HG03457 (cell line): ENCODE results near the gene MAPKBP1.
"Not testable (repeated sequence)": the region's sequence is repeated elsewhere in the genome, so short reads cannot be mapped to it uniquely, and the experiment has no call there.

Source experiments
- ATAC-seq: cut with Tn5 transposase; IDR thresholded peaks from one replicate; pipeline ENCODE4 v1.9.1; 2021; ENCODE audit warnings: moderate number of reproducible peaks; ENCODE audit not compliant: unreplicated experiment

MAPKBP1 gene

GRCh38 chr15:41825572-41826535, 51.6 kb downstream of the MAPKBP1 start:
- no peak for ATAC-seq

DNA sequence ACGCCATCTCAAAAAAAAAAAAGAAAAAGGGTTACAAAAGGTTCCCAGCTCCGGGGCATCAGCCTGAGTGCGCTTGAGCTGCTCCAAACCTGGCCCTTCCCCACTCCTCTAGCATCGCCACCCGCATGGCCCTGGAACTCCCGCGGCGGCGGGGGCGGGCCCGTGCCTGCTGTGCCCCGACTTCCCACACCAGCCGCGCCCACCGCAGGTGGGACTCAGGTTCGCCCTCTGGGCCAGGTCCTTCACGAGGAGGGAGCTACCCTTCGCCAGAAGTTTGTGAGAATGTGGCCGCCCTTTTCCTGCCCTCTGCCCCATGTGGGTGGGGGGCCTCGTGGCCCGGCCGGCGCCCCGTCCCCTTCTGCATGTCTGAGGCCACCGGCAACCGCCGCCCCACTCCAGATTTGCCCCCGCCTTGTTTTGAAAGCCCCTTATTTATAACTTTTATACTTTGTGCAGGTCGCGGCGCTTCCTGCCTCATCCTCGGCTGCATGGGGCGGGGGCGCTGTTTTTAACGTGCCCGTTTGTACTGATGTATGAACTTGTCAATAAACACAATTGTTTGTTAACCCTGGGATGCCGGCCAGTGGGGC, 53.1 kb downstream of the MAPKBP1 start:
- ATAC-seq: no peak

DNA sequence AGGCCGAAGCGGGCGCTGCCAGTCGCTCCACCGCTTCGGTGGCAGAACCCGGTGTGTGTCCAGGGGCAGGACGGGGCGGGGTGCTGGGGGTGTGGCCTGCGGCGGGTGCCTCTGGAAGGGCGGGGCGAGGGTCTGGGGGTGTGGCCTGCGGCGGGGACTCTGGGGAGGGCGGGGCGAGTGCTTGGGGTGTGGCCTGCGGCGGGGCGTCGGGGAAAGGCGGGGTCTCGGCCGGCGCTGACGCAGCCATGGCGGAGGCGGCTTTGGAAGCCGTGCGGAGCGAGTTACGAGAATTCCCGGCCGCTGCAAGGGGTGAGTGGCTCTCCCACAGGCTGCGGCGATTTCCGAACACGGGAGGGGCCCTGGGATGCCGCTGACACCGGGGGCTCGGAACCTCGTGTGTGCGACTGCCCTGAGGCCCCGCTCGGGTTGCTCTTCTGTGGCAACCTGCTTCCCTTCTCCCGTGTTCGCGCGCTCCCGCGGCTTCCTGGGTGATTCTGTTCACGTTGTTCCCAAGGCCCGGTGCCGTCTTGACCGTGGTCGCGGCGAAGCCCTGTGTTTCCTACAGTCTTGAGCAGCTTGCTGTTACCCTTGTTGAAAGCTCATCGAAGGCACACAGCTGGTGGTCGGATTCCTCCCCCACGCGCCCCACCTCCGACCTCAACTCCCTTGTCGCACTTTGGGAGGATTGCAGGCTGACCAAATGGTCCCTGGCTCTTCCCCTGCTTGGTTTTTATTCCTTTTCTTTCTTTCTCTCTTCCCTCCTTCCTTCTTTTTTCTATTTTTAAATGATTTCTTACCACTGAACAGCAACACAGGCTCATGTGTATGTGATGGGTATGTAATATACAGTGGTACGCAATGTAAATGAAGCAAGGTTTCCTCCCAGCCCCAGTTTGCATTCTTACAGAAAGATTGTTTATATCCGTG, 53.9 kb downstream of the MAPKBP1 start, which contains the start of gene JMJD7:
Gene JMJD7 (plus strand): TSS at position 213 of the 927 bp plus-strand sequence. CDS start 33 bp downstream, at position 246.
- ATAC-seq: peak; percentile 45

GRCh38 chr15:41828807-41829141, 54.5 kb downstream of the MAPKBP1 start:
- no peak for ATAC-seq

DNA sequence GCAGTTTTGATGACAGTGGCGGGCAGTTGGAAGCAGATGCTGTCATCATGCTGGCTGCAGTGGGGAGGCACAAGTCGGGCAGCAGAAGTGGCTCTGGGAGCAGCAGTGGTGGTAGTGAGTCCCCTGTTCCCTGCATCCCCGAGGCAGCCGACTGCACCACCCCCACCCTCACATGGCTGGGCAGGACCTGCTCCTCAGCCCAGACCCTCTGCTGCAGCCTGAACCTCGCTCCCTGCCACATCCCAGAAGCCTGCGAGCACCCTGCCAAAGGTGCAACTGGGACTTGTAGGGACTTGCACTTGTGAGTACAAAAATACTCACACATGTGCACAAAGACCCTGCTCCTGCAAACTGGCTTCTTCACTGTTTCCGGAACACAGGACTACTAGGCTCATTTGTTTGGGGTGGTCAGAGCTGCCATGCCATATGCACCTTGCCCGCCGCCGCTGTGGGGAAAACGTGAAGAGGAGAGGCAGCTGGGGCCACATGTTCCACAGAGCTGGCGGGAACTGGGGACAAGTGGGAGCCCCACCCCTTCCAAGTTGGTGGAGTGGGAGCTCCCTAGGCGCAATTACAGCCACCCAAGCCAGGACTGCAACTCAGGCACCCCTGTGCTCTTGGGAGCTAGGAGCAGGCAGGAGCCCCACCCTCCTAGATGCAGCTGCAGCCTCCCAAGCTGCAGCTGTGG, 55.8 kb downstream of the MAPKBP1 start:
- ATAC-seq: no peak

- not testable (repeated sequence) for ATAC-seq
These were observed 57.0 kb downstream of the MAPKBP1 start for GRCh38 chr15:41831291-41831690.

- ATAC-seq: no peak
These were observed 57.9 kb downstream of the MAPKBP1 start for GRCh38 chr15:41832208-41832607.

- ATAC-seq: no peak
These were observed 58.6 kb downstream of the MAPKBP1 start for GRCh38 chr15:41832875-41833274.

- no peak for ATAC-seq
These were observed 59.8 kb downstream of the MAPKBP1 start for GRCh38 chr15:41834096-41834495.

DNA sequence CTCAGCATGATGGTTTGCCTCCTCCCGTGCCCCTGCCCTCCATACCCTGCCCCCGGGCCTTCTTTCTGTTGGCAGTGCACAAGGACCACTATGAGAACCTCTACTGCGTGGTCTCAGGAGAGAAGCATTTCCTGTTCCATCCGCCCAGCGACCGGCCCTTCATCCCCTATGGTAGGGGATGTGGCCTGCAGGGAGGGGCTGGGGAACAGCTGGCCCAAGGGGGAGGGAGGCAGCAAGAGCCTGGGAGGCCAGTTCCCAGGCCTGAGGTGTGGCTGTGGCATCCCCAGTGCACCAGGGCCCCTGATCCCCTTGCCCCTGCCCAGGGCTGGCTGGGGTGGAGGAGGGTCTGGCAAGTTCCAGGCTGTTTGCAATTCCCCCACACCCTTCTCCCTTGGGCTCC, 61.8 kb downstream of the MAPKBP1 start:
- no peak for ATAC-seq

- no peak for ATAC-seq
These were observed 62.6 kb downstream of the MAPKBP1 start for GRCh38 chr15:41836713-41837454.

DNA sequence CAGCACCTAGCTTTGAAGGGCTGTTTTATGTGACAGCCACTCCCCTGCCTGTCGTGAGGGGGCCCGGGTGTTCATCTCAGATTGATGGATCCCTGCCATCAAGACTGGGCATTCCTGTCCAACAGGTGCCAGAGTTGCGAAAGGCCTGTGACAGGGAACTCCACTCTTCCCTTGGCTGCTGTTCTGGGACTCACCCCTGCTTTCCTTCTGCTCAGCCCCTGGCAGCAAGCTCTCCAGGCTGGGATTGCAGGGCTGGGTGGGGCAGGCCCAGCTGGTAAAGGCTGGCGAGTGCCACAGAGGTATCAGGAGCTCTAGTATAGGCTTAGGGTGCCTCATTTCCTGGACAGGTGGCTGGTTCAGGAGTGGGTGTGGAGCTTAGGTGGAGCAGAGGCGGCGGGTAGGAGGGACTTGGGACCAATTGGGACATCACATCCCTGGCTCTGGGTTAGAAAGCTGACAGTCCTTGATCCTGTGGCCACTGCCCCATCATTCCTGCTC, 64.2 kb downstream of the MAPKBP1 start, which contains the start of gene PLA2G4B:
Gene PLA2G4B (plus strand): TSS at position 448 of the 498 bp plus-strand sequence. CDS start 67 bp downstream, outside the sequence.
- no peak for ATAC-seq

DNA sequence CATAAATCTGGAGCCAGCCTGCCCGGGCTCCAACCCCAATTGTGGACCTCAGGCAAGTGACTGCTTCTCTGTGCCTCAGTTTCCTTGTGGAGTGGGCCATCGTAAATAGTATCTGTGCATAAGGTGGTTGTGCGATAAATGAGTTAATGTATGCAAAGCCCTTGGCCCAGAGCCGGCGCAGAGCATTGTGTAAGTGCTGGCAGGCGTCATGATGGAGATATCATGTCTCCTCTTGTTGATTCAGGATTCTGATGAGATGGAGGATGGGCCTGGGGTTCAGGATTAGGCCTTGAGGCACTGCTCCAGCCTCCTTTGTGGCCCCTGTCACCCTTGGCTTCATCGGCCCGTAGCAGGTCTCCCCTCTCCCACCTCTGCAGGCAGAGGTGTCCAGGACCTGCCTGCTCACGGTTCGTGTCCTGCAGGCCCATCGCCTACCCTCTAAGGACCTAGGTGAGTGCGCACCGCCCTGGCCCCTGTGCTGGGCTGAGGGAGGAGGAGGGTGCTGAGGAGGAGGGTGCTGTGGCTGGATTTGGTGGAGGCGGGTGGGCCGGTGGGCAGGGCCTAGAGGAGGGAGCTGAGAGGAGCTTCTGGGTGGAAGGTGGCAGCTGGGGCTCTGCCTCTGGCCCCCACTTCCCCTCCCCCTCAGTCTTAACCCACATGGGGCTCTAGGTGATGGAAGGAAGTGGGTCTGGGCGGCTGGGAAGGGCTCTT, 65.7 kb downstream of the MAPKBP1 start:
- no peak for ATAC-seq

DNA sequence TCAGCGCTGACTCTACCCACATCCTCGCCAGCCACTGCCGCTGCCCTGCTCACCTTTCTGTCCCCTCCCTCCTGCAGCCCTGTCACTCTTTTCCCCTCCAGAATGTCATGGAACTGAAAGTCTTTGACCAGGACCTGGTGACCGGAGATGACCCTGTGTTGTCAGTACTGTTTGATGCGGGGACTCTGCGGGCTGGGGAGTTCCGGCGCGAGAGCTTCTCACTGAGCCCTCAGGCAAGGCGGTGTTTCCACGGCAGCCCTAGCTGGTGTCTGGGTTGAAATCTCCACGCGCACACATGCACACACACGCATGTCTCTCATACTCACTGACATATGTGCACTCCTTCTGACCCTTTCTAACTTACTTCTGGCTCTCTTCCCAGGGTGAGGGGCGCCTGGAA, 66.4 kb downstream of the MAPKBP1 start:
- no peak for ATAC-seq

DNA sequence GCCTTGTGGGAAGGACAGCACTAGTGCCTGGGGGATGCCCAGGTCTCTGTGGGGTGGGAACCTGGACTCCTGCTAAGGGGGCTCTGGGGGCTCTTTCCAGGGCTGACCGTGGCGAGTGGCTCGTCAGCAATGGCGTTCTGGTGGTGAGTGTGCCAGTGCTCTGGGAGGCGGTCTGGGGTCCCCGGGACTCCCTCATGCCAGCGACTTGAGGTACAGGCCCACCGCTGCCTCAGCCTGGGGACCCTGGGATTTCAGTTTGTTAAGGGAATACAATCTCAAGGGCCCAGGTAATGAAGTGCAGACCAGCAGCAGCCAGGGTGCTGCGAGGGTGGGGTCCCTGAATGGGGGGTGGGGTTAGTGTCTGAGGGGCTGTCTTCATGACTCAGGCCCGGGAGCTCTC, 66.8 kb downstream of the MAPKBP1 start:
- no peak for ATAC-seq

GRCh38 chr15:41842229-41842628, 67.9 kb downstream of the MAPKBP1 start:
- ATAC-seq: no peak

DNA sequence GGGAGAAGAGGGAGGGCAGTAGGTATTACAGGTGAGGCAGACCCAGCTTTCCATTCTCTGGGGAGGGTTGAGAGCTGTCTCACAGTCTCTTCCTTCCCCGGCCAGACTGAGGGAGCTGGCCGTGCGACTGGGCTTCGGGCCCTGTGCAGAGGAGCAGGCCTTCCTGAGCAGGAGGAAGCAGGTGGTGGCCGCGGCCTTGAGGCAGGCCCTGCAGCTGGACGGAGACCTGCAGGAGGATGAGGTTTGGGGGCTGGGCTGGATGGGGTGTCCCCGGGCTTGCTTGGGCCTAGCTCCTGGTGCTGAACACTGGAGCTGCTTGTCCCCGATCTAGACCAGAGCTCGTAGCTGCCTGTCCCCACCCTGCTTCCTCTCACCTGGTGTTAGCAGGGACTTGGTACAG, 69.3 kb downstream of the MAPKBP1 start:
- no peak for ATAC-seq

GRCh38 chr15:41844814-41845213, 70.5 kb downstream of the MAPKBP1 start:
- no peak for ATAC-seq

- ATAC-seq: no peak
These were observed 72.9 kb downstream of the MAPKBP1 start for GRCh38 chr15:41847206-41847605.
